Right ventricle myocardium superior (tissue), 1 donor: Measurements from ENCODE around the gene TRAP1. TPM values are rescaled to one million over a fixed set of nuclear protein-coding genes. Genes with fewer than 3 reads are reported as not detected.

Experiments
- total RNA-seq: library from RNA; stranded (reverse); fragmentation: NEBNext Ultra II Directional; extraction: Animal tissue kit (Norgen Biotek cat#: 25700); gene quantifications from one replicate; pipeline ENCODE4 v1.2.1, GENCODE V29; 2021
- donor health status: DM: no; HTN: yes; CAD: no; lungs with severe emphysema.

Gene TRAP1
- total RNA-seq, 1 donor from 2014 or later = 146 TPM

Other genes with a start within 250 kb of the TRAP1 start
- not detected for gene C16orf90, start 222.0 kb downstream of the TRAP1 start, total RNA-seq
- gene CLUAP1, start 216.5 kb downstream of the TRAP1 start, total RNA-seq = 17.4 TPM
- gene NLRC3, start 140.1 kb downstream of the TRAP1 start, total RNA-seq = 0.89 TPM
- 3.2 TPM for gene SLX4, start 105.9 kb downstream of the TRAP1 start, total RNA-seq
- 8.1 TPM for gene DNASE1, start 62.8 kb downstream of the TRAP1 start, total RNA-seq
- 35.3 TPM for gene CREBBP, start 163.2 kb upstream of the TRAP1 start, total RNA-seq